Prostate gland (tissue), 2 donors: Measurements from ENCODE around the gene ANKRD16. TPM values are rescaled to one million over a fixed set of nuclear protein-coding genes. Genes with fewer than 3 reads are reported as not detected.

Source experiments
- DNase-seq: peaks from one replicate; pipeline ENCODE4 v3.0.0-alpha.2; 2019; ENCODE audit warnings: low spot score
- H3K27ac ChIP-seq, 2 donors: fragments of 200-600 bp; sonication (generic); 2 replicates each; pipeline ENCODE4 v1.5.1; 2017 to 2019
- H3K27me3 ChIP-seq: fragments of 200-600 bp; sonication (generic); replicated peaks from 2 replicates; pipeline ENCODE4 v1.5.1; 2019; ENCODE audit not compliant: insufficient read depth
- H3K36me3 ChIP-seq, 2 donors: fragments of 200-600 bp; sonication (generic); 1 replicate in 1 of 2; 2 replicates in 1 of 2; pipeline versions ENCODE4 v1.5.1 to v1.8.1; 2017 to 2019
- H3K4me1 ChIP-seq: fragments of 200-600 bp; sonication (generic); replicated peaks from 2 replicates; pipeline ENCODE4 v1.5.1; 2019
- H3K4me3 ChIP-seq, 2 donors: fragments of 200-600 bp; sonication (generic); 2 replicates each; pipeline ENCODE4 v1.5.1; 2017 to 2019
- H3K9me3 ChIP-seq: fragments of 200-600 bp; sonication (generic); 2 replicates; pipeline ENCODE4 v1.5.1; 2017
- POLR2A ChIP-seq: fragments of 450-650 bp; IDR thresholded peaks from one replicate; pipeline ENCODE4 v1.6.1; 2016; ENCODE audit warnings: antibody characterized with exemption, mild to moderate bottlenecking
- POLR2AphosphoS5 ChIP-seq: sonication (generic); formaldehyde crosslinking; IDR thresholded peaks from one replicate; pipeline ENCODE4 v1.6.1; 2017; ENCODE audit warnings: antibody characterized with exemption
- WGBS: methylation state at CpG from one replicate; pipeline ENCODE4 v1.1.5; 2018; 5-methylcytosine and 5-hydroxymethylcytosine counted together
- intact Hi-C: fragments of 100-400 bp; cut with DNase I; formaldehyde crosslinking; loops from one replicate; pipeline ENCODE4 v1.14.2; 2022
- total RNA-seq, 2 donors: library from RNA; depleted of rRNA; stranded (reverse); fragments of >200 nt; gene quantifications; one replicate each; pipeline ENCODE4 v1.1.0, GENCODE V29; 2016
- TF ChIP-seq, protein P1 (sequence below), 4 experiments: fragments of 200-600 bp in 2 of 4; fragments of 450-650 bp in 2 of 4; sonication (generic) in 2 of 4; IDR thresholded peaks; 1 replicate in 3 of 4; 2 replicates in 1 of 4; pipeline ENCODE4 v1.5.1; 2016 to 2019; ENCODE audit warnings: antibody characterized with exemption in 4 of 4, mild to moderate bottlenecking in 2 of 4, moderate library complexity in 2 of 4

ANKRD16 gene
- total RNA-seq, 2 donors from 2014 or later = 14.4 to 20.1 TPM

DNA sequence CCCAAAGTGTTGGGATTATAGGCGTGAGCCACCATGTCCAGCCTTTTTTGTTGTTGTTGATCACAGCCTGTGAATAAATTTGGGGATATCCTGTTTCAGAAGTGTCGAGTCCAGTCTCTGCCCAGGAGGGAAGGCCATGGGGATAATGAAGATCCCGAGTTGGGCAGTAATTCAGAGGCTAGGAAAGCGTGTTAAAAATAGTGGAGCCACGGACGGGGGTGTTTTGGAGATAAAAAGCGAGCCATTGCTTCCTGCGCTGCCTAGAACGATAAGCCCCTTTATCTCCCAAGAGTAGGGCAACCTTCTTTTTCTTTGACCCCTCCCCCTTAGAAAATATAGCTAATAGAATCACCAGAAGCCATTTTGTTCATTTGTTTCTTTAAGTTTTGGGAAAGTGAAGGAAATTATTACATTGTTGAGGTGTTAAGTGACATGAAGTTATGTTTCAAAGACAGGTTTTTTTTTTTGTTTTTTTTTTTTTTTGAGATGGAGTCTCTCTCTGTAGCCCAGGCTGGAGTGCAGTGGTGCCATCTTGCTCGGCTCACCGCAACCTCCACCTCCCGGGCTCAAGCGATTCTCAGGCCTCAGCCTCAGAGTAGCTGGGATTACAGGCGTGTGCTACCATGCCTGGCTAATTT is 44.3 kb upstream of the ANKRD16 start:
- no peaks in the 10 kb centered on the region for H3K9me3 ChIP-seq
- no peaks in the 10 kb centered on the region for H3K27me3 ChIP-seq
- H3K4me3 ChIP-seq = no peak overlapping the region
- no peak for DNase-seq
- 96% methylated on average over 14 of the region's 14 CpGs for WGBS
- no peak overlapping the region for H3K27ac ChIP-seq
- no peaks in the 10 kb centered on the region for H3K4me1 ChIP-seq
- peaks cover 0 to 14% of the 10 kb centered on the region in 2 donors for H3K36me3 ChIP-seq
- TF ChIP-seq POLR2AphosphoS5 (no peak), POLR2A (no peak)
- TF ChIP-seq, protein P1, sequence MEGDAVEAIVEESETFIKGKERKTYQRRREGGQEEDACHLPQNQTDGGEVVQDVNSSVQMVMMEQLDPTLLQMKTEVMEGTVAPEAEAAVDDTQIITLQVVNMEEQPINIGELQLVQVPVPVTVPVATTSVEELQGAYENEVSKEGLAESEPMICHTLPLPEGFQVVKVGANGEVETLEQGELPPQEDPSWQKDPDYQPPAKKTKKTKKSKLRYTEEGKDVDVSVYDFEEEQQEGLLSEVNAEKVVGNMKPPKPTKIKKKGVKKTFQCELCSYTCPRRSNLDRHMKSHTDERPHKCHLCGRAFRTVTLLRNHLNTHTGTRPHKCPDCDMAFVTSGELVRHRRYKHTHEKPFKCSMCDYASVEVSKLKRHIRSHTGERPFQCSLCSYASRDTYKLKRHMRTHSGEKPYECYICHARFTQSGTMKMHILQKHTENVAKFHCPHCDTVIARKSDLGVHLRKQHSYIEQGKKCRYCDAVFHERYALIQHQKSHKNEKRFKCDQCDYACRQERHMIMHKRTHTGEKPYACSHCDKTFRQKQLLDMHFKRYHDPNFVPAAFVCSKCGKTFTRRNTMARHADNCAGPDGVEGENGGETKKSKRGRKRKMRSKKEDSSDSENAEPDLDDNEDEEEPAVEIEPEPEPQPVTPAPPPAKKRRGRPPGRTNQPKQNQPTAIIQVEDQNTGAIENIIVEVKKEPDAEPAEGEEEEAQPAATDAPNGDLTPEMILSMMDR (IDR thresholded peaks at IDR 0.05) = no peak
- intact Hi-C loops = no loop called here

DNA sequence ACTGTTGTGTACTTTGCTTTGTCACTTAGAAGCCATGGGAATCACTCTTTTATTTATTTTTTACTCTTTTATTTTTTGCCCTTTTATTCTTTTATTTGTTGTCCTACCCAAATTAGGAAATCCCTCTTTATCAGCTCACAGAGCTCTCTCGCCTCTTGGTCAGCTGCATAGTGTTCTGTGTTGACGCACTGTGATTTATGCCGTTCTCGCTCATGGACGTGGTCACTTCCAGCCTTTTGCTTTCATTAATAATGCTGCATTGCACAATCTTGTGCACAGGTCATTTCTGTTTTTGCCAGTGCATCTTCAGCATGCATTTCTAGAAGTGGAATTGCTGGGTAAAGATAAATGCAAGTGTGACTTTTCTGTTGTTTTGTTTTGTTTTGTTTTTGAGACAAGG is 42.7 kb upstream of the ANKRD16 start:
- 75% methylated on average over 5 of the region's 5 CpGs for WGBS
- no peak for TF ChIP-seq POLR2AphosphoS5
- TF ChIP-seq, protein P1 (IDR thresholded peaks at IDR 0.05) = no peak
- TF ChIP-seq POLR2A = no peak
- Histone ChIP-seq H3K4me1 (no peaks in the 10 kb centered on the region), H3K36me3 (peaks cover 0 to 10% of the 10 kb centered on the region in 2 donors), H3K4me3 (no peak overlapping the region), H3K27me3 (no peaks in the 10 kb centered on the region), H3K27ac (peak overlapping the region; percentile 53 to 66), H3K9me3 (no peaks in the 10 kb centered on the region)
- intact Hi-C loops = no loop called here
- DNase-seq = no peak

DNA sequence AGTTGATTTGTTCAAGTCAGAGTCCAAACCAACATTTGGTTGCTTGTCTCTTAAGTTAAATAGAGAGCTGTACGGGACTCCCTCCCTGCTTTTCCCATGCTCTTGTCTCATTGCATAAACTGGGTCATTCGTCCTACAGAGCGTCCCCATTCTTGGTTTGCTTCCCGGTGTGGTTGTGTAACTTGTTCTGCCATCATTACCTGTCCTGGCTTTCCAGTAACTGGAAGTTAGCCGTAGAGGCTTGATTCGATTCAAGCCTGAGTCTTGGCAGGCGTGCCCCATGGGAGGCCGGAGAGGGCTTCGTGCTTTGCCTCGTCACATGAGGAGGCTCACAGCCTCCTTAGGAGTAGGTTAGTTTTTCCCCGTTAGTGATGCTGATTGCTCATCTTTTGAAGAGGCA is 40.6 kb upstream of the ANKRD16 start:
- Histone ChIP-seq H3K9me3 (no peaks in the 10 kb centered on the region), H3K27me3 (no peaks in the 10 kb centered on the region), H3K27ac (no peak overlapping the region), H3K4me3 (no peak overlapping the region), H3K36me3 (peaks cover 0 to 3% of the 10 kb centered on the region in 2 donors), H3K4me1 (no peaks in the 10 kb centered on the region)
- intact Hi-C loops = no loop called here
- TF ChIP-seq, protein P1 (IDR thresholded peaks at IDR 0.05) = no peak
- TF ChIP-seq POLR2A (no peak), POLR2AphosphoS5 (no peak)
- no peak for DNase-seq
- 80% methylated on average over 11 of the region's 11 CpGs for WGBS

DNA sequence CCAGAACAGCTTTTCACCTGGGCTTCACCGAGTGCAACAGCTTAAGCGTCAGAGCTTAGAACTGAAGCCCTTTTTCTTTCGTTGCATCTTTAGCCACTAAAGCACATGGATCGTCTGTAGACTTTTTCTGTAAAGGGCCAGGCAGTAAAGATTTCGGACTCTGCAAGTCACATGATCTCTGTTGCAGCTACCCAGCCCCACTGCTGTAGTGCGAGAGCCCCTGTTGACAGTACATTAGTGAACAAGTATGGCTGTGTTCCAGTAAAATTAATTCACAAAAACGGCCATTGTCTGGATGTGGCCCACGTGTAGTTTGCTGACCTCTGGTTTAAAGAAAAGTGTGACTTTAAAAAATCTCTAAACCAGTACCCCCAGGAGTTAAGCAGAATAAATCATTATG is 39.7 kb upstream of the ANKRD16 start:
- TF ChIP-seq, protein P1 (IDR thresholded peaks at IDR 0.05) = no peak
- no peak for TF ChIP-seq POLR2A
- no peak for TF ChIP-seq POLR2AphosphoS5
- peaks cover 4 to 7% of the 10 kb centered on the region in 2 donors for H3K36me3 ChIP-seq
- H3K9me3 ChIP-seq = no peaks in the 10 kb centered on the region
- no peak overlapping the region for H3K4me3 ChIP-seq
- intact Hi-C loops = no loop called here
- H3K4me1 ChIP-seq = no peaks in the 10 kb centered on the region
- WGBS = 72% methylated on average over 8 of the region's 8 CpGs
- H3K27me3 ChIP-seq = no peaks in the 10 kb centered on the region
- DNase-seq = no peak
- H3K27ac ChIP-seq = no peak overlapping the region

DNA sequence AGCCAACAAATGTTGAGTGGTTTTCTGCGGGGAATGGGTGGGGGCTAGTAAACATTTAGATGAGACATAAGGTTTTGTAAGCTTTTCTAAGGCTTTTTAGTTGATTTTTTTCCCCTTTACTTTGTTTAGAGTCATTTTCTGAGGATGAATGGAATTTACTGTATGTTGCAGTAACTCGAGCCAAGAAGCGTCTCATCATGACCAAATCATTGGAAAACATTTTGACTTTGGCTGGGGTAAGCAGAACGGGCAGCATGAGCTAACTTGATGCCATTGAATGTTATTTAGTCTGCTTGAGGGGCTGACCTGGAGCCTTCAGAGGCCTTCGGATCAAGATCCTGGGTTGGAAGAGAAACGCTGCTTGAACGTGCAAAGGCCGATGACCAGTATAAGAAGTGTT is 37.6 kb upstream of the ANKRD16 start:
- TF ChIP-seq, protein P1 (IDR thresholded peaks at IDR 0.05) = no peak
- TF ChIP-seq POLR2AphosphoS5 (no peak), POLR2A (no peak)
- H3K27me3 ChIP-seq = no peaks in the 10 kb centered on the region
- no peak overlapping the region for H3K4me3 ChIP-seq
- 82% methylated on average over 8 of the region's 8 CpGs for WGBS
- DNase-seq = no peak
- H3K27ac ChIP-seq = no peak overlapping the region
- H3K9me3 ChIP-seq = no peaks in the 10 kb centered on the region
- H3K36me3 ChIP-seq = peaks cover 8 to 18% of the 10 kb centered on the region in 2 donors
- intact Hi-C loops = no loop called here
- H3K4me1 ChIP-seq = no peaks in the 10 kb centered on the region
